Fibroblast of peridontal ligament (primary cell): Measurements from ENCODE around the gene ZNF555.
A peak's percentile ranks its signal among the peaks of the same experiment; 100 is the strongest.
"Not testable (repeated sequence)": the region's sequence is repeated elsewhere in the genome, so short reads cannot be mapped to it uniquely, and the experiment has no call there.

ENCODE experiments used
- DNase-seq: peaks from one replicate; pipeline ENCODE4 v3.0.0-alpha.2; 2010; ENCODE audit errors: extremely low read depth

ZNF555 gene

GRCh38 chr19:2807379-2808128 lies 33.7 kb upstream of the ZNF555 start:
- DNase-seq = no peak

- DNase-seq = no peak
Observed at GRCh38 chr19:2808129-2808941, 32.9 kb upstream of the ZNF555 start.

- DNase-seq = no peak
Observed at GRCh38 chr19:2809387-2810140, 31.7 kb upstream of the ZNF555 start.

- no peak for DNase-seq
Observed at GRCh38 chr19:2810141-2811091, 30.9 kb upstream of the ZNF555 start.

GRCh38 chr19:2811221-2811722 lies 30.0 kb upstream of the ZNF555 start:
- no peak for DNase-seq

GRCh38 chr19:2811735-2812413 lies 29.4 kb upstream of the ZNF555 start:
- DNase-seq = no peak

- no peak for DNase-seq
Observed at GRCh38 chr19:2812414-2813234, 28.7 kb upstream of the ZNF555 start.

GRCh38 chr19:2813235-2814160 lies 27.8 kb upstream of the ZNF555 start:
- DNase-seq = no peak

- no peak for DNase-seq
Observed at GRCh38 chr19:2814426-2814825, 26.8 kb upstream of the ZNF555 start.

GRCh38 chr19:2815191-2815614 lies 26.1 kb upstream of the ZNF555 start:
- DNase-seq = no peak

GRCh38 chr19:2815923-2816322 lies 25.4 kb upstream of the ZNF555 start:
- no peak for DNase-seq

GRCh38 chr19:2816641-2817040 lies 24.6 kb upstream of the ZNF555 start:
- DNase-seq = no peak

- DNase-seq = not testable (repeated sequence)
Observed at GRCh38 chr19:2817237-2817829, 23.9 kb upstream of the ZNF555 start.

GRCh38 chr19:2819540-2820111 lies 21.6 kb upstream of the ZNF555 start, which contains the start of gene ZNF554:
TSS of gene ZNF554 (plus strand) at chr19:2819868. CDS start at chr19:2820072, 204 bp downstream.
- peak; percentile 93 for DNase-seq

- no peak for DNase-seq
Observed at GRCh38 chr19:2820112-2820702, 21.1 kb upstream of the ZNF555 start.

- no peak for DNase-seq
Observed at GRCh38 chr19:2822846-2823245, 18.4 kb upstream of the ZNF555 start.

- DNase-seq = no peak
Observed at GRCh38 chr19:2823646-2824045, 17.6 kb upstream of the ZNF555 start.
